OCI-M1 (cell line): Measurements from ENCODE around the gene RPL39L.

Experiments
- DNase-seq: peaks from one replicate; lab custom pipeline; 2025; lab: John Stamatoyannopoulos, UW

Gene RPL39L

DNA sequence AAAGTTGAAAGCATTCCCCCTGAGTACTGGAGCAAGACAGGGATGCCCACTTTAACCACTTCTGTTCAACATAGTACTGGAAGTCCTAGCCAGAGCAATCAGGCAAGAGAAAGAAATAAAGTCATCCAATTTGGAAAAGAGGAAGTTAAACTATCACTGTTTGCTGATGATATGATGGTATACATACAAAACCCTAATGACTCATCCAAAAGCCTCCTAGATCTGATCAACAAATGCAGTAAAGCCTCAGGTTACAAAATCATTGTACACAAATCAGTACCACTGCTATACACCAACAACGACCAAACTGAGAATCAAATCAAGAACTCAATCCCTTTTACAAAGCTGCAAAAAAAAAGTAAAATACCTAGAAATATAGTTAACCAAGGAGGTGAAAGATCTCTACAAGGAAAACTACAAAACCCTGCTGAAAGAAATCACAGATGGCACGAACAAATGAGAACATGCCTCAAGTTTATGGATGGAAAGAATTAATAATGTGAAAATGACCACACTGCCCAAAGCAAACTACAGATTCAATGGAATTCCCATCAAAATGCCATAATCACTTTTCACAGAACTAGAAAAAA lies 40.3 kb downstream of the RPL39L start:
- peak; percentile 73 for DNase-seq

GRCh38 chr3:187093320-187093719 lies 46.0 kb downstream of the RPL39L start:
- DNase-seq: no peak

DNA sequence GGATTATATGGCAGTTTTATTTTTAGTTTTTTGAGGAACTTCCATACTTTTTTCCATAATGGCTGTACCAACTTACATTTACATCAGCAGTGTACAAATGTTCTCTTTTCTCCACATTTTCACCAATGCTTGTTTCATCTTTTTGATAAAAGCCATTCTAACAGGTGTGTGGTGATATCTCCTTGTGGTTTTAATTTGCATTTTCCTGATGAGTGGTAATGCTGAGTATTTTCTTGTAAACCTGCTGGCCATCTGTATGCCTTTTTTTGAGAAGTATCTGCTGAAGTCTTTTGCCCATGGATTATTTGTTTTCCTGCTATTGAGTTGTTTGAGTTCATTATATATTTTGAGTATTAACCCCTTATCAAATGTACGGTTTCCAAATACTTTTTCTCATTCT lies 50.6 kb downstream of the RPL39L start:
- no peak for DNase-seq

GRCh38 chr3:187086831-187087230 lies 52.5 kb downstream of the RPL39L start:
- no peak for DNase-seq

GRCh38 chr3:187085933-187086332 lies 53.4 kb downstream of the RPL39L start:
- DNase-seq: no peak

GRCh38 chr3:187085021-187085666 lies 54.2 kb downstream of the RPL39L start:
- DNase-seq: no peak

DNA sequence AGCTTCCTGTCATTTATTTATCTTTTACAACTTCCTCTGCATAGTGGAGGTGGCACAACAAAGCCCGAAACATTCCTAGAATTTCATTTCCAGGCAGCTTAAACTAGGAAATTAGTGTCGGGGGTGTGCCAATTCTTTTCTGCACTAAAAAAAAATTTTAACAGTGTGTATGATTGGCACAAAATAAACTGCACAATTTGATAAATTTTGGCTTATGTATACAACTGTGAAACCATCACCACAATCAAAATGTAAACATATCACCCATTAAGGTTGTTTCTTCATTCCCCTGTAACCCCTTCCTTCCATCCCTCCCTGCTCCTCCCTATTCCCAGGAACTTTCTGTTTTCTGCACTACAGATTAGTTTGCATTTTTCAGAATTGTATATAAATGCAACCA lies 54.7 kb downstream of the RPL39L start:
- no peak for DNase-seq

GRCh38 chr3:187084126-187084525 lies 55.2 kb downstream of the RPL39L start:
- DNase-seq: no peak

- no peak for DNase-seq
These were observed 56.4 kb downstream of the RPL39L start for GRCh38 chr3:187082758-187083375.

DNA sequence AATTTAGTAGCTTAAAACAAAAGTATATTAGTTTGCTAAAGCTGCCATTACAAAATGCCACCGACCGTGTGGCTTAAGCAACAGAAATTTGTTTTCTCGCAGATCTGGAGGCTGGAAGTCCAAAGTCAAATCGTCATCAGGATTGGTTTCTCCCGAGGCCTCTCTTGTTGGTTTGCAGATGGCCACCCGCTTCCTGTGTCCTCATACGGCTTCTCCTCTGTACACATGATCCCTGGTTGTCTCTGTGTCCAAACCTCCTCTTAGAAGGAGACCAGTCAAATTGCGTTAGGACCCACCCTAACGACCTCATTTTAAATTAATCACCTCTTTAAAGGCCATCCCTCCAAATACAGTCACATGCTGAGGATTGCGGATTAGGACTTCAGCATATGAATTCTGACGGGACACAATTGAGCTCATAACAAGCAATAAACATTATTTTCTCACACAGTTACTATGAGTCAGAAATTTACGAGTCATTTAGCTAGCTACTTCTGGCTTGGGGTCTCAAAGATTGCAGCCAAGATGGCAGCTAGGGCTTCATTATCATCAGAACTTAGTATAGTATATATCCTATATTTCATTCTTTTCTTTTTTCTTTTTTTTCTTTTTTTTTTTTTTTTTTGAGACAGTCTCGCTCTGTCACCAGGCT lies 58.4 kb downstream of the RPL39L start:
- no peak for DNase-seq

- no peak for DNase-seq
These were observed 59.9 kb downstream of the RPL39L start for GRCh38 chr3:187079090-187080022.

GRCh38 chr3:187077537-187077936 lies 61.8 kb downstream of the RPL39L start:
- DNase-seq: no peak

DNA sequence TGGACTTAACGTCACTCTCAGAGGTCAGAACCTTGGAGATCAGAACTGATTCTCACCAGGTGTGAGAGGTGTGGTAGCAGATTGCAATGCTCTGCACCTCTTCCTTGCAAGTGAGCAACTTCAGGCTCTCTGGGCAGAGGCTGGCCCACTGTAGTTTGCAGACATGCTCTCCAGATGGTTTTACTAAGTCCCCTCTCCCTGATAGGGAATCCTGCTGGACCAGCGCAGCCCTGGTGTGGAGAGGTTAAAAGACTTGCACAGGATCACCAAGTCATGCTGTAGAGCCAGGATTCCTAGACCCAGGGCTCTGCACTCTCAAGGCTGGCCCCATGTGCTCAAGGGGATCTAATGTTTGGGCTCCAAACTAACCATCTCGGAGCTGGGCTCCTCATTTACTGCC lies 62.2 kb downstream of the RPL39L start:
- no peak for DNase-seq

DNA sequence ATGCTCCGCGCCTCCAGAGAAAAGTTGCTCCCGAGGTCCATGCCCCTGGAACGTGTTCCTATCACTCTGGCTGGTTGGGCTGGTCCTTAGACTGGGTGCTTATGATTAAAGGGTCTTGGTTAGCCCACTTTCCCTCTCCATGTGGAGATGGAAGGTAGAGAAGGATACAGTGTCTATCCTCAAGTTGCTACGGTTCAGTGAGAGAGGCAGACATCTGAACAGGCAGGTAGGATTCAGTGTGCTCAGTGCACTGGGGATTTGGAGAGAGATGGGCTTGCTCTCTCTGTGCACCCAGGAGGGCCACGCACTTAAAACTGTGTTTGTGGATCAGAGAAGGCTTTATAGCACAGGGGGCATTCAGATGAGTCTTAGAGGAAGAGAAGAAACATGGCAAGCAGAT lies 63.0 kb downstream of the RPL39L start:
- DNase-seq: no peak

DNA sequence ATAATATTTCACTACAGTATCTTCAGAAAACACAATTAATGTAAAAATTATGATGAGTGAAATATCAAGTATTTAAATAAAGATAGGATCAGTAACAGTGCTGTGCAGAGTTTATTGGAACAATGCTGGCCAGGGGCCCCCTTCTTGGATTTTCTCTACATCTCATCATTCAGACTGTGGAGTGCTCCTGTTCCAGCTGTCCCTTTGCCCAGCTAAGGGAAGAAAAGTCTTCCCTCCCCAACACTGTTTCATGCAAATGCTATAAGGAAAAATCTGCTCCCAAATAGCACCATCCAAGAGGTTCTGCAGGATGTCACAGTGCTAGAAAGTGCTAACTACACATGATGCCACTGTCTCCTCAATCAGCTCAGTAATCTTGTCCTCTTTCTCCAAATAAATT lies 64.5 kb downstream of the RPL39L start:
- no peak for DNase-seq

DNA sequence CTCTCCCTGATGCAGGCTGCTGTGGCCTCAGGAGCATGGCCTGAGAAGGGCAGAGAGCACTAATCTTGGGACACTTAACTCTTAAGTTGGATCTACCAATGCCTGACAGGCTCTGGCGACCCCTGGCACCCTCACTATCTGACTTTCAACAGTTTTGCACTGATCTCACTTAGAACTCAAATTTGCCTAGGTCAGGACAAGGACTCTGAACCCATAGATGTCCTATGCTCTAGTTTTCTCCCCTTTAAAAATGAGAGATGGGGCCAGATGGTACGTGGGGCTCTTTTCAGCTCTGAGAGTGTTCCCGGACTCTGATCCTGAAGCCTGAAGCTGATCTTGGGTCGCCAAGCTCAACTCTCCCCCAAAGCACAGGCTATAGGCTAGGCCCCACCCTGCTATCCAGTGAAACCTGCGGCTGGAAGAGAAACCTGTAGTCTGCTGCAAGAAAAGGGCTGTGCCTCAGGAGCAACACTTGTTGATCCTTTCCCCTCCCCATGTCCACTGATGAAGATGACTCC lies 65.7 kb downstream of the RPL39L start:
- DNase-seq: no peak

DNA sequence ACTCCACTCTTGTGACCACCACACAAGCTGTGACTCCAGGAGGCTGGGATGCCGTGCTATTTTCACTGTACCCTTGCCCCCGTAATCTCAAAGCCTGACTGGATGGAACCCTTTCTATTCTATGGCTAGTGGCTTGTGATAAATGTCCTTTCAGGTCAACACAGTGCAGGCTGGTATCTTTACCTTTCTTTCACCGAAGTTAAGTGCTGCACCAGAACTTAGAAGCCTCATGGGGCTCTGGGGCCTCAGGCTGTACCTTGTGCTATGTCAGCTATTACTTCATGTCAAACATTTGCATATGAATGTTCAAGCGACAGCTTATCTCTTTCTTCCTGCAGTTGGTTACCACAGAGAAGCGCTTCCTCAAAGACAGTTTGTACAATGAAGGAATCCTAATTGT lies 66.8 kb downstream of the RPL39L start:
- DNase-seq: peak; percentile 70

- DNase-seq: no peak
These were observed 67.2 kb downstream of the RPL39L start for GRCh38 chr3:187072102-187072501.
